DMS79 (cell line): Measurements from ENCODE around the gene STK32C.

Source experiments
- DNase-seq: peaks from one replicate; lab custom pipeline; 2025; lab: John Stamatoyannopoulos, UW

STK32C gene

DNA sequence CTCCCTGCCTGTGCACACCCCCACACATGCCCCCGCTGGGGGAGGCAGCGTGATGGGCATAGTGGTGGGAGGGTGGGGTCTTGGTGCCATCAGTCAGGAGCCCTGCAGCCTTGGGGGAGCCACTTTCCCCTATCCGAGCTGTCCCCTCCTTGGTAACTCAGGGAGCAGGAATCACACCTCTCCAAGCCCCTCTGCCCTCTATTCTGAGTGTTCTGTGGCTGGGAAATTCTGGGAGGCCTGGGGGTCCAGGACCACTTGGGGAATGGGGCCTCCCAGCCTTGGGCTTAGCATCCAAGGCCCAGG is 109.7 kb downstream of the STK32C start:
- no peak for DNase-seq

DNA sequence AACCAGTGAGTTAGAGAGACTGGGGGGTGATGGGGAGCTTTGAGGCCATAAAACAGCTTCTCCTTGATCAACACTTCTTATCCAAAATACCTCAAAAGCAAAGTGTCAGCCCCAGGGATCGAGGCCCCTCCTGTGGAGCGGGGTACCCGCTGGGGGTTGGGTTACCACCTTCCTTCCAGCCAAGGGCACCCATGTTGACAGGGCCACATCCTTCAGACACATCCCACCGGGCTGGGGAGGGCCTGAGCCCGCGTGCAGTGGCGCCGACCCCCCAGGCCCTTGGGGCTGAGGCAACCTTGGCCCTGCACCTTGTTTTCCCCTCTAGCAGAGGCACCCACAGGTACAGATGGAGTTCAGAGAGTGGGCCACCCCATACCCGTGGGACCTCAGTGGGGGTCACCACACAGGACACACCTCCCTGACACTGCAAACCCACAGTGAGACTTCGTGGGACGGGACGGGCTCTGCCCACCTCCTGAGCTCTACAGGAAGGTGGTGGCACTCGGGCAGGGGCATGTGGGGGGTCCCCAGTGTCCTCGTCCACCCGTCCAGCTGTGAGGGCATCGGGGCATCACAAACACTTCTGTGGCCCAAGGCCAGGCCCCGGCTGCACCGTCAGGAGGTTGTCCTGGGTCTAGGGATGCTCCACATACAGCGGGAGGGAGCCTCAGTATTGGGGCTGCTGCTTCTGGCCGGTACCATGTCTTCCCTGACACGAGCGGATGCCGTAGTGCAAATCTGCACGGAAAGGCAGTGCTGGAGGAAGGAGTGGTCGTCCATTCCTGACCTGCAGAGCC is 110.3 kb downstream of the STK32C start:
- no peak for DNase-seq

DNA sequence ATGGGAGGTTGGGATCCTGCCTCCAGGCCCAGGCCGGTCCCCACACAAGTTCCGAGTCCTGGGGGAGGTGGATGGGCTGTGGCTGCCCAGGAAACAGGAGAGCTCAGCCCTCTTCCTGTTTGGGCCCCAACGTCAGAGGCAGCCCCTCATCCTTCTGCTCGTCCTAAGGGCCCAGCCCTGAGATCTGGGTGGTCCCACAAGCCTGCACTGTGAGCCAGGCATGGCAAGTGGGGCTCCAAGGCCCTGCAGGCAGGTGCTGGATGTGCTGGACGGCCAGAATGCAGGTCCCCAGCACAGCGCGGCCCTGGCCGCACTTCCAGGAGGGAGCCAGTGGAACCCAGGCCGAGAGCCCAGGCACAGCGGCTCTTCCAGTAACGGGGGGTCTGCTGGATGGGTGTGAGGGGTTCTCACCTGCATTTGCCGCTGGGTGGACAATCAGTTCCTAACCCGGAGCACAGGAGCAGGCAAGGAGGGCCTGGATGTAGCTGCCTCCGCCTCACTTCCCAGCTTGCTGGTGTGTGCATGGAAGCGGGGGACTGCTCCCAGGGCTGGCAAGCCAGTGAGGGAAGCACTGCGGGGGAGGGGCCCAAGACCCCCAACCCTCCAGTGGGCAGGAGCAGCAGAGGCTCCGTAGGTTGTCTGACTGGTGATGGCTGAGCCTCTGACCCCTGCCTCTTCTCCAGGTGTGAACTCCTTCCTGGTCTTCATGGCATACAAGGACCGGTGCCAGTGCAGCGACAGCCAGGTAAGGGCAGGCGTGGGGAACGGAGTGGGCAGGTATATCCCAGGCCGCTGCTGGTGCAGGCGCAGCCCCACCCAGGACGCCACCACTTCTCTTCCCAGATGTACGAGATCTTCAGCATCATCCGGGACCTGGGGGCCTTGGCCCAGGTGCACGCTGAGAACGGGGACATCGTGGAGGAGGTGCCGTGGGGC is 111.3 kb downstream of the STK32C start:
- DNase-seq = no peak

DNA sequence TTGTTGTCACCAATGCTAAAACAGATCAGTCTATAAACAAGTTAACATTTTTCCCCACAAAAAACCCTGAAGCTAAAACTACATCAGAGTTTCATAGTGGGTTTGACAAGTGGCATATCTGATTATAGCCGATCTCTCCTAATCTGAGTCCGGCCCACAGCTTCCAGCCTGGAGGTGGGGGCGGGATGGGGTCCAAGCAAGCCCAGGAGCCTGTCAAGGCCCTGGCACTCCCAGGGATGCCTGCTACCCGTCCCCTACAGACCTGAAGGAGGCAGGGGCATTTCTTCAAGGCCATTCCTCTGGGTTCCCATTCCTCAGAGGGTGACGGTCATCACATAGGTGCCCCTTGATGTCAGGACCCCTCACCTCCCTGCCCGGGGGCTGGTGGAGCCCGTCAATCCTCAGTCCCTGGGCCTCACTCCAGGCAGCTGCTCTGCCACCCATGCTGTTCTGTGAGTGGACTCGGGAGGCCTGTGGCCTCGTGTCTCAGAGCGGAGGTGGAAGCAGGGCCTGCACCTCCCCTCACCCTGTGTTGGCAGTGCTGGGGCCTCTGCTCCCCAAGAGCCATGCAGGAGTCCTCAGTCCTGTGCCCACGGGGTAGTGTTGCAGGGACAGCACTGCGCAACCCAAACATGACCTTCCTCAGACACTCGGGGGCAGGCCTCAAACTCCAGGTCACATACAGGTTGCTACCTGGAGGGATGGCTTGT is 112.2 kb downstream of the STK32C start:
- no peak for DNase-seq

DNA sequence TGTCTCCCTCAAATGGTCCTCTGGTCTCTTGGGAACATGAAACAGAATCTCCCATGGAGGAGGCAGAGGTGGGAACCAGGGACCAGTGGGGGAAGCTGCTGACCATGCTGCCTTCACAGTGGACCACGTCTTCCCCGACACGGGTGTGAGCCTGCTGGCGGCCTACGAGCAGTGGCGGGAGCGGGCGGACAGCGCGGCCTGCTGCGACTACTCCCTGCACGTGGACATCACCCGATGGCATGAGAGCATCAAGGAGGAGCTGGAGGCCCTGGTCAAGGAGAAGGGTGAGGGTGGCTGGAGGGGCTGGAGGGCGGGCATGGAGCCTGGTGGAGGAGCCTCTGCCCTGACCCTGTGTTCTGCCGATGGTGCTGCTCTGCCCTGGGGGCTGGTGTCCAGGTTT is 113.0 kb downstream of the STK32C start:
- DNase-seq = no peak

DNA sequence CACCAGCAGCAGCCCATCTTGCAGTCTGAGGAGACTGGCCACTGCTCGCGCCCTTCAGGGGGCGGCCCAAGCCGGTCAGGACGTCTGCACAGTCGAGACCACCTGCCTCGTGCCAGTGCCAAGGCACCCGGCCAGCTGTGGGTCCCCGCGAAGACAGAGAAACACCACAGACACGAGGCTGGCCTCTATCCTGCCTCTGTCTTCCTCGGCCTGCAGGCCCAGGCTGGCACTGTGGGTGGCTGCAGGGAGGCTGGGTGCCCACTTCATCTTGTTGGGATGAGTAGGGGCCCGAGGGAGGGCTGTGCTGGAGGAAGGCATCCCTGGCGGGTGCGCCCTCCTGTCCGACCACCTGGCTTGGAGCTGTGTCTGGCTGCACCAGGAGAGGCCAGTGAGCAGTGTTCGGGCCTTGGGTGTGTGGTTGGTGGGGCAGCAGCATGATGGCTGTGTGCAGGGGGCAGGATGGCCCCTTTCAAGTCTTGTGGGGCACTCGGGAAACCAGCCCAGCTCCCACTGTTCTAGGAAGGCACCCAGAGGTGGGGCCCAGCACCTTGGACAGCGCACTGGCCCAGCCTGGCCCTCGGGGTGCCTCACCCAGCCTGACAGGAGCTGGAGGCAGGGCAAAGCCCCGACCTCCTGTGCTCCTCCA is 113.7 kb downstream of the STK32C start:
- no peak for DNase-seq

DNA sequence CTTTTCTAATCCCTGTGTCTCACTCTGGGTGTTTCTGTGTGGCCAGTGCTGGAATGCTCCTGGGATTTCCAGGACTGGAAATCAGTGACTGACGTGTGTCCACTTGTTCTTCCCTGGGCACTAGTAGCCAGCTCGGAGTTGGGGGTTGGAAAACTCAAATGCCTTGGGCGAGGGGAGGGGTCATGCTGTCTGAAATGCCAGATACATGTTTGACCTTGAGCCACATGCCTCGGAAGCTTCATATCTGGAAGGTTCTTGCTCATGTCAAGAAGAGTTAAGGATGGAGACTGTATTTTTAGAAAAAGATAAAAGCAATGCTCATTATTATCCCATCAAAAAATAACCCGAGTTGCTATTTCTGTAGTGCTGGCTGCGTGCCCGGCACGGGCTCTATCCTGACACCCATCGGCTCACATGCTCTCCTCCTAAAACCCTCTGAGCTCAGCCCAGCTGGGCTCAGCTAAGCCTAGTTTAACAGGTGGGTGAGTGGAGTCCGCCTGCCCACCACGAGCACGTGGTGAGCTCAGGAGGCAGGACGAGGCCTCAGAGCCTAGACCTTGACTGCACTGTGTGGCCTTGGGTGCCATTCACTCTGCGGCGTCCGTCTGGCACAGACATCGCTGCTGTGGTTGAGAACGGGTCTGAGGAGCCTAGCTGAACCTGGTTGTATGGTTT is 114.6 kb downstream of the STK32C start:
- DNase-seq = no peak

DNA sequence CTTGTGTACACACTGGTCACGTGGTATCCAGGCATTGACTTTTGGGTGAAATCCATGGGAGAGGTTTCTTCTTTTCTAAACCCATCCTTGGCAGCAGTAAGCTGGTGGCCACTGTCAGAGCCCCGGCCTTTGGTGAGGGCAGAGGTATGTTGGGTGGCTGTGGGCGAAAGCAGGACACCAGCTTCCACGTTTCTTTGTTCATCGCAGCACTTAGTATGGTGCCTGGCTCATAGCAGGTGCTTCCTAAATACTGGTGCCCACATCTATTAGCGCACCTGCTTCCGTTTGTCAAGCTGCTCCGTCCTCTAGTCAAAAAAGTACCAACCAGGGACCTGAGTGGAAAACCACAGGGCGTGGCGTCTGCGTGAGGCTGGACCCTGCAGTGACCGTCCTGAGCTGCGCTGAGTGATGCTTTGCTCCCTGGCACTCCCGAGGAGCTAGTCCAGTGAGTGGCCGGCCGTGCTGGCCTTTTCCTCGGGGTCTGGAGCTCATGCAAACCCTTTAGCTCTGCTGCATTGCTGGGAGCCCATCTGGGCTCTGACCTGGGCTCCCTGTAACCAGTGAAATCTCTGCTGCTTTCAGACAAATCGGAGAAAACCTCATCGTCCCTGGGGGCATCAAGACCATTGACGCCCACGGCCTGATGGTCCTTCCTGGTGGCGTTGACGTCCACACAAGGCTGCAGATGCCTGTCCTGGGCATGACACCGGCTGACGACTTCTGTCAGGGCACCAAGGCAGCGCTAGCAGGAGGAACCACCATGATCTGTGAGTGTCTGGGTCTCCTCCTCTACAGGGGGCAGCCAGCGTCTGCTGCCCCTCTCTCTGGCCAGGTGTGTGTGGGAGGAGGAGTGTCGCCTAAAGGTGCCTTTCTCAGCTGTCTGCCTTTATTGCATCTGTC is 115.4 kb downstream of the STK32C start:
- DNase-seq = no peak

DNA sequence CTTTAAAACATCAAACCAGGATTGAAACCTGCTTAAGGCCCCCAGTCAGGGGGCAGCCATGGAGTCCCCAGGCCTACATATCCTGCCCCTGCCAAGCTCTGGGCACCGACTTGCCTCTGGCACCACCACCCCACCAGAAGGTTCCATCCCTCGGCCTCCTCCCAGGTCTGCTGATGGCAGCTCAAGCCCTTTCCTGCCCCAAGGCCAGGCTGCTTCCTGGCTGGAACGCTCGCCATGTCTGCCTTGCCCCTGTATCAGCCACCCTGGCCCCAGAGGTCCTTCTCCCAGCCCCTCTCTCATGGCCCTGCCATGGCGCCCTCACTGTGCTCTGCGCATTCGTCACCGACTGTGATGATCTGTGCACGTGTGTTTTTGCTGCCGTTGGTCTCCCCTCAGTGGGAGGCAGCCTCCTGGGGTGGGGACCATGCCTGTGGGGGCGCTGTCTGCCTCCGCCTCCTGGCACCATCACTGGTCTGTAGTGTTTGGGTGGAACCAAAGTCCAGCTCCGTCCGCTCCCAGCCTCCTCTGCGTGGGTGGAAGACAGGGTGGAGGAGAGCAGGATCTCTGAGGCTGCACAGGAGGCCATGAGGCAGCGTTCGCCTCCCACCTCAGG is 117.8 kb downstream of the STK32C start:
- DNase-seq = no peak

DNA sequence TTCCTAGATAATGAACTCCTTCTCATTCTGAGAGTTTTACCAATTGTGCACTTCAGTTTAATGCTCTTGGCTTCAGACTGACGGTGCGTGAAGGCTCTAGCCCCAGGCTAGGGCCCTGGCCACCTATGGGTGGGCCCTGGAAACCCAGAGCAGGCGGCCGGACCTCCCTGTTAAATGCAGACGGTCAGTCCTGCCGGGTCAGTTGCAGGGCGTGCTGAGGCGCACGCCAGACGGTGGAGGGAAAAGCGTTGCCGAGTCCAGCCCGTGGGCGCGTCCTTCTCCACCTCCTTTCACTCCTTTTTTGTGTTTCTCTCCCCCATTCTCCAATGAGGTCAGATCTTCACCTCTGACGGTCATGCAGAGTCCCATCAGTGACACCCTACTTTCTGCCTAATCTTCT is 118.7 kb downstream of the STK32C start:
- DNase-seq = no peak

DNA sequence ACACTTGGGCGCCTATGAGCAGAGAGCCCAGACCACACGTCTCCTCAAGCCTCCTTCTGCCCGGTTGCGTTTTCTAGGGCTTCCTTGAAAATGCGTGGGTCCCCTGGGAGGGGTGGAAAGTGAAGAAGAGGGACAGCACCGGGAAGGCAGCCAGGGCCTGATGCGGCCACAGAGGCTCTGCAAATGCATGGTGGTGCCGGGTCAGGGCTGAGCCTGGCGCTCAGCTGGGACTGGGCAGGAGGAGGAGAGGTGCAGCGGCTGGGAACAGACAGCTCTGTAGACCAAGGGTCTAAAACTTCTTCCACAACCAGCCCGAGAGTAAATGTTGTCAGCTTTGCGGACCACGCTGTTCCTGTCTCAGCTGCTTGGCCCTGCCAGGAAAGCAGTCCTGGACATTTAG is 119.4 kb downstream of the STK32C start:
- DNase-seq = no peak

DNA sequence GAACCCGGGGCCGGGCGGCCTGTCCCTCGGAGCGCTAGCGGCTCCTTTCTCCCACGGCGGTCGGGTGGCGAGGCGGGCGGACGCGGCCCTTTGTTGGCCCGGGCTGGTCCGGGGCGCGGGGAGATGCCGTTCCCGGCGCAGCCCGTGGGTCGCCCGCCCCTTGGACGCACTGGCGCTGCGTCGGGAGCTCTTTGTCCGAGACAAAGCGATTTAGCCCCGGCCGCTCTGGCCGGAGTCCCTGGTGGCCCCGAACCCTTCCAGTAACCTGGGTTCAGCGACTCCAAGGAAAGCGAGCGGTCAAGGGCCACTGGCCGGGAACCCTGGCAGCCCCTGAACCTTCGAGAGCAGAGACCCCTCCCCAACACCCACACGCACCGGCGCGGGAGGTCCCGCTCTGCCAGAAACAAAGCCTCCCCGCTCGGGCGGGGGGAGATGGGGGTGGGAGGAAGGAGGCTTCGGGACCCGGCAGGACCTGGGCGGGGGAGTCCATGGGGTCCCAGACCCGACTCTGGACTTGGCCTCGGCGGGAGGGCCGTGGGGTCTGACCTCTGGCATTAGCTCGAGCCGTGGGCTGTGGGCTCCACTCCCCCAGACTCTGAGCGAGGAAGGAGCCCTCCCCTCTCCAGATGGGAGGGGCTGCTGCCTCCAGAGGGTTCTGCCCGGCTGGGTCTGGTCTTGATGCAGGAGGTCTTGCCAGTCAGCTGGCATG is 120.2 kb downstream of the STK32C start:
- no peak for DNase-seq

DNA sequence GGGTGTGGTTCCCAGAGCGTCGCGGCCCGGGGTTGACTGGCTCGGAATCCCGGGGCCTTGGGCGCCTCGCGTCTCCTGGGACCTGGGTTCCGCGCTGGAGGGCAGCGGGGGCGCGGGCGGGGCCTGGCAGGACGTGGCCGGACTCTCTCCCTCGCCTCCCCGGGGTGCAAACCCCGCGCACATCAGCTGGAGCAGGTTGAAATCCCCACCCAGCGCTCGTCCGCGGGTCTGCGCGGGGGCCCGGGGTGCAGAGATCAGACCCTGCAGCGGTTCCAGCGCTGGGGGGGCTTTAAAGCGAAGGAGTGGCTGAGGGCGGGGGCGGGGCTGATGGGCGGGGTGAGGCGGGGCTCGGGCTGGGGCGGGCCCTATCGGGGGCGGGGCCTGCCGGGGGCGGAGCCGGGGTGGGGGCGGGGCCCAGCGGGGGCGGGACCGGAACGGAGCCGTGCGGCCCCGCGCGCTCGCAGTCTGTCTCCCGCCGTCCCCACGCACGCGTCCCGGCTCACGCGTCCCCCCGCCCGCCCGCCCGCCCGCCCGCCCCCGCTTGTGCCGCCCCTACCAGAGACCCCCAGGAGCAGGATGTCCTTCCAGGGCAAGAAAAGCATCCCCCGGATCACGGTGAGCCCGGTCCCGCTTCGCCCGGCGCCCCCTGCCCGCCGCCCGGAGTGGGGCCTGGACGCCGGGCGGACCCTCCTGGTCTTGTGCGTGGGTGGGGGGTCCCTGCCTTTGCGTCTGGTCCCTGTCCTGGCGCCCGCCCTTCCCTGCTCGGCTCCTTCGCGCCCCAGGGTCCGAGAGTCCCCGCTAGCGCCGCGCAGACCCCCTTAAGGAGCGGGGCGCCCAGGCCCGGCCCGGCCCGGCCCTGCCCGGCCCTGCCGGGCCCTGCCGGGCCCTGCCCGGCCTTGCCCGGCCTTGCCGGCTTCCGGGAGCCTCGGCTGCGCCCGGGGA is 121.0 kb downstream of the STK32C start, which contains the start of gene DPYSL4:
TSS of gene DPYSL4 (plus strand) at position 461 of the 942 bp plus-strand sequence. CDS start at position 577, 116 bp downstream.
- DNase-seq = no peak

DNA sequence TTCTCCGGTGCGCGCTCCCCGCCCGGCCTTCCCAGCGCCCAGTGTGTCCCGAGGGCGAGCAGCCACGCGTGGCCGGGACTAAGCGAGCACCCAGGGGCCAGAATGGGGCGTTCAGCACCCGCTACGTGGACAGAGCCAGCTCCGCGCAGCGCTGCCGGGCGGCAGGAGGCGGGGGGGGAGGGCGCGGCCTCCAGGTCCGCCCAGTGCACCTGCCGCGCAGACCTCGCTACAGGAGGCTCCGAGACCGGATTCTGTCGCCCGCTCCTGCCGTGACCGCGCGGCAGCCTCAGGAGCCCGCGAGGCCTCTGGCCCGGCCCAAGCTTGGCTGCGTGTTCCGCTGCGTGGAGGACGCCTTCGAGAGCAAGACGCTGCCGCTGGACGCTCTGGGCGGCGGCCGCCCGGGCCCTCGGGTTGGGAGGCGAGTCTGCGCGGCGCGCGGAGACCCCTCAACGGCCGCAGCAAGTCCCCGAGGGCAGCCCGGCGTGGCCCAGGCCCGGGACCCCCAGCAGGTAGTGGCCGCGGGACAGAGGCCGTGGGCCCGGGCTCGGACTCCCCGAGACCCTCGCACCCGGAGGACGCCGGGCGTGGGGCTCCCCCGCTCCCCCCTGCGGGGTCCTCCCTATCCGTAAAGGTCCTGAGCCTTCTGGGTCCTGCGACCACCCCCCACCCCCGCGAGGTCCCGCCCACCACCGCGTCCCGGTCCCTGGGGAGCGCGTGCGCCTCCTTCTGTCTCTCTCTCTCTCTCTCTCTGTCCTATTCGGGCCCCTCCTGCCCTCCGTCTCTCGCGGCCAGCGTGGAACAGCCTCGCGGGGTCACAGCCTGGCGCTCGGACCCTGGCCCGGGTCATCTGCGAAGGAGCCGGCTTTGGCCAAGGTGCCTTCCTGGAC is 121.9 kb downstream of the STK32C start:
- DNase-seq = no peak

DNA sequence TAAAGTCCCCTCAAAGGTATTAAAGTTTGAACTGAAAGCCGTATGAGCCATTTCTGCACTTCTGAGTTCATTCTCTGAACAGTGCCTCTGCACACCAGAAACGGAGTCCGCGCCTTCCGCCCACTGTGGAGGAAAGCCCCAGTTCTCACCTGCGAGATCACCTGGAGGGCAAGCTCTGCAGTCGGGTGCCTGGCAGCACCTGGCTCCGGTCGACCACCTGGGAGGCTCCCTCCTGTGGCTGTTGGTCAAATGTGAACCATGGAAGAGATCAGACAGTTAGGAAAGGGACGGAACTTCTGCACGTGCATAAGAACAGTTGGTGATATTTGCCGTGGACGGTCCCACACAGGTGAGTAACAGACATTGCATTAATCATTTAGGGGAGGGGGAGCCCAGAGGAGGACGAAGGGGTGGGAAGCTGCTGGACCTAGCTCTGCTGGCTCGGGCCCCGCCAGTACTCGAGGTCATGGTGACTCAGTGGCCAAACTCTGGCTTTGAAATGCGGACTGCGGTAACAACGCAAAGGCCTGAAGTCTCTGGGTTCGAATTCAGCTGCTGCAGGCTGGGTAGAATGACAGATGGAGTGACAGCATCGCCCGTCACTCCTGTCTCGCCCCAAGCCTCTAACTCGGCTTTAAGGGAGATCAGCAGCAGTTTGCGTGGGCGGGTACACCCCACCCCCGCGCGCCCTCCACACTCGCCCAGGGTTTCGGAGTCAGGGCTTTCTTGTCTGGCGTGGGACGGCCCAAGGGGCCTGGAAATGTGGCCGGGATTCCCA is 122.7 kb downstream of the STK32C start:
- DNase-seq = no peak

DNA sequence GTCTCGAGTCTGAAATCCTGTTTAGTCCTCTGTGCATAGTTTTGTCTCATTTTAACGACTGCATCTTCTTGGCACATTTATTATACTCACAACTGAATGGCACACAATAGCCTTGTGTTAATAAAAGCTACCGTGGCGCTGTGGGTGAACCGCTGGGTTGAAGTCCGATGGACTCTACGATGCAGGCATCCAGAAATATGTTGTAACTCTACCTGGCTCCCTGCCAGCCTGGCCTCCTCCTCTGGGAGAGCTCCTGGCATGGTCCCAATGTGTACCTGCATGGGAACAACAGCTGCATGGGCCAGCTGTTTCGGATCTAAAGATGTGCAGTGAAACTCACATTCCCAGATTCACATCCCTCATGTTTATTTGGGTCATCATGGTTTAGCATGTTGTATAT is 124.7 kb downstream of the STK32C start:
- DNase-seq = peak; percentile 8
